Adrenal gland (tissue), 12 donors: ENCODE results near the gene PDGFRB. TPM values are rescaled to one million over a fixed set of nuclear protein-coding genes. Genes with fewer than 3 reads are reported as not detected.
"Not testable (repeated sequence)": the region's sequence is repeated elsewhere in the genome, so short reads cannot be mapped to it uniquely, and the experiment has no call there.

Experiments
- DNase-seq, 7 donors: peaks; one replicate each; pipeline ENCODE4 v3.0.0-alpha.2; 2019 to 2020
- H3K27ac ChIP-seq, 5 donors: fragments of 200-600 bp; sonication (generic) in 4 of 5; 1 replicate in 3 of 5; 2 replicates in 2 of 5; pipeline versions ENCODE4 v1.5.1 to v1.8.0; 2016 to 2020; ENCODE audit warnings: mild to moderate bottlenecking in 1 of 5
- H3K27me3 ChIP-seq: fragments of 200-600 bp; 2 replicates; pipeline ENCODE4 v1.8.0; 2021
- H3K36me3 ChIP-seq, 2 donors: fragments of 200-600 bp; replicated peaks in 1 of 2; 1 replicate in 1 of 2; 2 replicates in 1 of 2; pipeline versions ENCODE4 v1.5.1 to v1.8.0; 2018 to 2022
- H3K4me1 ChIP-seq, 2 donors: fragments of 200-600 bp; replicated peaks in 1 of 2; 1 replicate in 1 of 2; 2 replicates in 1 of 2; pipeline versions ENCODE4 v1.5.1 to v1.8.0; 2018 to 2021
- H3K4me3 ChIP-seq, 4 donors: fragments of 200-600 bp; sonication (generic) in 3 of 4; one replicate each; pipeline ENCODE4 v1.5.1; 2016 to 2018
- H3K9me3 ChIP-seq, 3 donors: fragments of 200-600 bp; sonication (generic) in 1 of 3; replicated peaks in 1 of 3; 1 replicate in 2 of 3; 2 replicates in 1 of 3; pipeline versions ENCODE4 v1.5.1 to v1.8.0; 2016 to 2021
- POLR2A ChIP-seq, 2 donors: fragments of 450-650 bp; IDR thresholded peaks; one replicate each; pipeline ENCODE4 v1.6.1; 2017; ENCODE audit warnings: antibody characterized with exemption in 2 of 2, mild to moderate bottlenecking in 2 of 2, moderate library complexity in 1 of 2
- WGBS, 4 donors: extraction: QIAGEN DNeasy Blood & Tissue Kit in 2 of 4; methylation state at CpG; one replicate each; pipeline versions ENCODE4 v1.1.5 to v1.1.7; 2013 to 2017; 5-methylcytosine and 5-hydroxymethylcytosine counted together
- intact Hi-C, 2 donors: fragments of 100-400 bp; cut with DNase I; formaldehyde crosslinking; loops; one replicate each; pipeline versions ENCODE4 v1.14.1 to v1.15.0; 2022 to 2023
- polyA plus RNA-seq, 3 donors: library from polyadenylated mRNA; stranded (reverse); fragments of 200-250 nt in 2 of 3; fragments of 350-450 nt in 1 of 3; fragmentation: Illumina TruSeq in 1 of 3; extraction: RNeasy Lipid Tissue Mini Kit (QIAGEN cat#74804) in 1 of 3; gene quantifications; one replicate each; pipeline ENCODE4 v1.2.3, GENCODE V29; 2013 to 2014
- total RNA-seq, 9 donors: library from RNA; depleted of rRNA in 4 of 9; stranded (reverse); fragments of >200 nt in 4 of 9; fragments of 120-200 nt in 1 of 9; fragmentation: NEBNext Ultra II Directional in 1 of 9; extraction: Animal tissue kit (Norgen Biotek cat#: 25700) in 1 of 9; gene quantifications; one replicate each; pipeline versions ENCODE4 v1.1.0 to v1.2.4, GENCODE V29; 2013 to 2023
- TF ChIP-seq, protein P1 (sequence below), 6 experiments: fragments of 450-650 bp in 4 of 6; fragments of 200-600 bp in 2 of 6; sonication (generic) in 1 of 6; IDR thresholded peaks; 1 replicate in 5 of 6; 2 replicates in 1 of 6; pipeline versions ENCODE4 v1.5.1 to v1.8.0; 2016 to 2021; ENCODE audit warnings: antibody characterized with exemption in 6 of 6, mild to moderate bottlenecking in 2 of 6, moderate library complexity in 1 of 6
- donor health status: healthy with polysubstance abuse.
- donor health status: Bipolar disorder and iron deficiency.
- donor health status: DM: yes; HTN: yes; CAD: no.
- donor health status: DM: no; HTN: no; CAD: no.
- donor health status: DM: no; HTN: no; CAD: no.
- donor health status: DM: yes; HTN: yes; CAD: no.

The PDGFRB gene
- total and polyA plus RNA-seq, 12 donors: 21.3 to 188 (median 73.1) TPM

DNA sequence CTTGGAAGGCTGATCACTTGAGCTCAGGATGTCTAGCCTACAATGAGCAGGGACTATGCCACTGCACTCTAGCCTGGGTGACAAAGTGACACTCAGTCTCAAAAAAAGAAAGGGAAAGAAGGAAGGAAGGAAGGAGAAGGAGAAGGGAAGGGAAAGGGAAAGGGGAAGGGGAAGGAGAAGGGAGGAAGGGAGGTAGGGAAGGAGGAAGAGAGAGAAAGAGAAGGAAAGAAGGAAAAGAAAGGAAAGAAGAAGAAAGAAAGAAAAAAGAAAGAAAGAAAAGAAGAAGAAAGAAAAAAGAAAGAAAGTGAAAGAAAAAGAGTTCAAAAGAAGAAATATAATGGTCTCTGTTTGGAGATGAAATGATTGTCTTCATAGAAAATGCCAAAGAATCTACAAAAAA lies 58.5 kb downstream of the PDGFRB start:
- Histone ChIP-seq H3K4me1 (no peaks in the 10 kb centered on the region), H3K36me3 (no peaks in the 10 kb centered on the region), H3K27me3 (no peaks in the 10 kb centered on the region), H3K4me3 (no peak overlapping the region), H3K9me3 (no peaks in the 10 kb centered on the region), H3K27ac (no peak overlapping the region)
- intact Hi-C loops: no loop called here
- no peak for TF ChIP-seq POLR2A (IDR thresholded peaks at IDR 0.05)
- TF ChIP-seq, protein P1, sequence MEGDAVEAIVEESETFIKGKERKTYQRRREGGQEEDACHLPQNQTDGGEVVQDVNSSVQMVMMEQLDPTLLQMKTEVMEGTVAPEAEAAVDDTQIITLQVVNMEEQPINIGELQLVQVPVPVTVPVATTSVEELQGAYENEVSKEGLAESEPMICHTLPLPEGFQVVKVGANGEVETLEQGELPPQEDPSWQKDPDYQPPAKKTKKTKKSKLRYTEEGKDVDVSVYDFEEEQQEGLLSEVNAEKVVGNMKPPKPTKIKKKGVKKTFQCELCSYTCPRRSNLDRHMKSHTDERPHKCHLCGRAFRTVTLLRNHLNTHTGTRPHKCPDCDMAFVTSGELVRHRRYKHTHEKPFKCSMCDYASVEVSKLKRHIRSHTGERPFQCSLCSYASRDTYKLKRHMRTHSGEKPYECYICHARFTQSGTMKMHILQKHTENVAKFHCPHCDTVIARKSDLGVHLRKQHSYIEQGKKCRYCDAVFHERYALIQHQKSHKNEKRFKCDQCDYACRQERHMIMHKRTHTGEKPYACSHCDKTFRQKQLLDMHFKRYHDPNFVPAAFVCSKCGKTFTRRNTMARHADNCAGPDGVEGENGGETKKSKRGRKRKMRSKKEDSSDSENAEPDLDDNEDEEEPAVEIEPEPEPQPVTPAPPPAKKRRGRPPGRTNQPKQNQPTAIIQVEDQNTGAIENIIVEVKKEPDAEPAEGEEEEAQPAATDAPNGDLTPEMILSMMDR (IDR thresholded peaks at IDR 0.05): no peak
- DNase-seq: no peak

DNA sequence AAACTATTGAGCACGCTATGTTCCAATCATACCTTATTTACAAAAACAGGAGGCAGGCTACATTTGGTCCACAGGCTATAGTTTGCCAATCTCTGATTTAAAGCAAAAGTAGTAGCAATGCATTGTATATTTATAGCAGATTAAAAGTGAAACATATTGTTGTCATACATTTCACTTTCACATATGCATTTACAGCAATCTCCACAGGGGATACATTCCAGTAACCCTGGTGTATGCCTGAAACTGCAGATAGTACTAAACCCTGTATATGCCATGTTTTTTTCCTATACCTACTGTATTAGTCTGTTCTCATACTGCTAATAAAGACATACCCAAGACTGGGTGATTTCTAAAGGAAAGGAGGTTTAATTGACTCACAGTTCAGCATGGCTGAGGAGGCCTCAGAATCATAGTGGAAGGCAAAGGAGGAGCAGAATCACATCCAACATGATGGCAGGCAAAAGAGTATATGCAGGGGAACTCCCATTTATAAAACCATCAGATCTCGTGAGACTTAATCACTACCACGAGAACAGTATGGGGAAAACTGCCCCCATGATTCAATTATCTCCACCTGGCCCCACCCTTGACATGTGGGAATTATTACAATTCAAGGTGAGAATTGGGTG lies 63.4 kb downstream of the PDGFRB start:
- intact Hi-C loops: no loop called here
- 78 to 90% (median 84%) methylated on average over 3 of the region's 3 CpGs for WGBS, 4 donors
- H3K27ac ChIP-seq: no peak overlapping the region

DNA sequence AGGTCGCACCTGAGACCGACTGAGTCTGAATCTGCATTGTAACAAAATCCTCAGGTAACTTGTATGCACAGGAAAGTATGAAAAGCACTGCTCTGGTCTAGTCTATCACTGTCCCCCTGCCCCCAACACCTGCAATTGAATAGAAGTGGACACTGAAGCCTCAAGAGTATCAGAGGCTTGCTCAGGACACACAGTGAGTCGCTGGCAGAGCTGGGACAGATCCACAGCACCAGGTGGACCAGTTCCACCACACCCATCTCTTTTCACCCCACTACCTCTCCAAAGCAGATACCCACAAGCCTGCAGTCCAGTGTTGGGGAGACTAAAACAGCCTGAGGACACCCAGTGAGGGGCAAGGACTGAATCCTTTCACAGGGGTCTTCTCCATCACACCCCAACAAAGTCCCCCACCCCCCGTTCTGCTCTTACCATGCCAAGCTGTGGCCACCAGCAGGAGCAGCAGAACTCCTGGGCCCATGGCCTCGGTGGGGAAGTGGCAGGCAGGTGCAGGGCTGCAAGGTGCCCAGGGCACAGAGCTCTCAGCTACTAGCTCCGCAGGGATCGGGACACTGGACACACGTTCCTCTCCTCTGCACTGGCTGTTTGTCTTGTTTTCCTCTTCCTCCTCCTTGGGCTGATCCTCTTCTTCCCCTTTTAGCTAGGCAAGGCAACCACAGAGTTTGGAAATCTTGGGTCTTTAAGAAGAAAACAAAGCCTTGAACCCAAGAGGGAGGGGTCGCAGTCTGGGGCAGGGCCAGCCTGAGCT lies 69.5 kb downstream of the PDGFRB start, which contains the start of gene CSF1R:
Gene CSF1R, minus strand, starts transcription at position 605 of the 766 bp plus-strand sequence. Its CDS starts 127 bp downstream, at position 478.
- no peak for TF ChIP-seq POLR2A (IDR thresholded peaks at IDR 0.05)
- TF ChIP-seq, protein P1 (IDR thresholded peaks at IDR 0.05): no peak
- Histone ChIP-seq H3K9me3 (no peaks in the 10 kb centered on the region), H3K27me3 (no peaks in the 10 kb centered on the region), H3K27ac (peak within 1 kb of the TSS in 1 of 5 donors; percentile 52), H3K4me3 (peak within 1 kb of the TSS in 1 of 4 donors; percentile 44), H3K36me3 (no peaks in the 10 kb centered on the region), H3K4me1 (peaks cover 0 to 4% of the 10 kb centered on the region in 2 donors)
- intact Hi-C loops: no loop called here
- 69 to 83% (median 76%) methylated on average over 8 to 9 of the region's 9 CpGs for WGBS, 4 donors
- DNase-seq: peak in 1 of 7 donors; percentile 13

More for the DNA sequence above, 63.4 kb downstream of the PDGFRB start:
- Histone ChIP-seq H3K9me3 (no peaks in the 10 kb centered on the region), H3K4me1 (no peaks in the 10 kb centered on the region), H3K36me3 (no peaks in the 10 kb centered on the region), H3K4me3 (no peak overlapping the region), H3K27me3 (no peaks in the 10 kb centered on the region)
- DNase-seq: no peak
- no peak for TF ChIP-seq POLR2A (IDR thresholded peaks at IDR 0.05)
- TF ChIP-seq, protein P1 (IDR thresholded peaks at IDR 0.05): no peak

DNA sequence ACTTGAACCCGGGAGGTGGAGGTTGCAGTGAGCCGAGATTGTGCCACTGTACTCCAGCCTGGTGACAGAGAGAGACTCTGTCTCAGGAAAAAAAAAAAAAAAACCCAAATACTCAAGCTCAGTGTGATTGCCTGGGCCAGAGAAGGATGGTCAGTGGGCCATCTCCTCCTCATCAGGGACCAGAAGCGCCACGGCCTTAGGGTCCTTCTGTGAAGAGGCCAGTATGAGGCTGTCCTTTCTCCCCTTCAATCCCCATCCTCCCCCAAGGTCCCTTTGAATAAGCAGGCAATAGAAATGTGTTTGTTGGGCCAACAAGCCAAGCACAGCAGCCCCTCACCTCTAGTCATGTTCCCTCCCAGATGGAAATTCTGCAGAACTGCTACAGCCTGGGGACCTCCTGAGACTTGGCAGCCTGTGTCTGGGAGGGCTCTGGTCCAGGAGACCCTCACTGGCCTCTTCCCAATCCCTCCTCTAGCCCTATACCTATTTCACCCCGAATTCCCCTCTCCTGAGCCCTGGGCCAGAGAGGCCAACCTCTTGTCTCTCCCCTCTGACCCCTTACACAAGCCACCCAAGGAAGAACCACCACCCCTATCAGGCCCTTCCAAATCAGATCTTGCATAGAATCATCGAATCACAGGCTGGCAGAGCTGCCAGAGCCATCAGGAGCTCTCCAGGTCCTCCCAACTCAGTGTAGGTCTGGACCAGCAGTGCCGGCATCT lies 70.3 kb downstream of the PDGFRB start:
- Histone ChIP-seq H3K9me3 (no peaks in the 10 kb centered on the region), H3K4me3 (peak overlapping the region in 1 of 4 donors; percentile 44), H3K36me3 (no peaks in the 10 kb centered on the region), H3K27me3 (no peaks in the 10 kb centered on the region), H3K27ac (peak overlapping the region in 1 of 5 donors; percentile 52), H3K4me1 (peaks cover 0 to 5% of the 10 kb centered on the region in 2 donors)
- no peak for TF ChIP-seq POLR2A (IDR thresholded peaks at IDR 0.05)
- TF ChIP-seq, protein P1 (IDR thresholded peaks at IDR 0.05): no peak
- DNase-seq: peak in 1 of 7 donors; percentile 9
- 70 to 85% (median 80%) methylated on average over 6 to 7 of the region's 7 CpGs for WGBS, 4 donors
- intact Hi-C loops: no loop called here

DNA sequence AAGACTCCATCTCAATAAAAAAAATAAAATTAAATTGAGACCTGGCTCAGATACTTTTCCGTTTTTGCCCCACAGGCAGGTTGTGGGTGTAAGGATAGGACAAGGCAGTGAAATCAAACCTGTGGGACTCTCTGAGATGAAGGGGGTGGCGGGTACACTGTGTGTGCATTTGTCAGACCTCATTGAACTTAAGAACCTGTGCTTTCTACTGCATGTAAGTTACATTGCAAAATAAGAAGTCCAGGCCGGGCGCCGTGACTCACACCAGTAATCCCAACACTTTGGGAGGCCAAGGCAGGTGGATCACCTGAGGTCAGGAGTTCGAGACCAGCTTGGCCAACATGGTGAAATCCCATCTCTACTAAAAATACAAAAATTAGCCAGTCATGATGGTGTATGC lies 70.9 kb downstream of the PDGFRB start:
- peak overlapping the region in 1 of 4 donors; percentile 44 for H3K4me3 ChIP-seq
- H3K27ac ChIP-seq, H3K9me3 ChIP-seq, intact Hi-C loops, H3K27me3 ChIP-seq, H3K4me1 ChIP-seq, H3K36me3 ChIP-seq: not testable (repeated sequence)
- peak in 1 of 7 donors; percentile 3 for DNase-seq
- 68 to 80% (median 79%) methylated on average over 3 to 6 of the region's 6 CpGs for WGBS, 4 donors
